SK-N-SH (cell line): ENCODE data around the gene NOP16.

ENCODE experiments used
- MEF2A ChIP-seq: IDR thresholded peaks from 2 replicates; pipeline ENCODE4 v1.4.0; 2012; ENCODE audit warnings: low read depth, borderline replicate concordance
- POLR2AphosphoS5 ChIP-seq: IDR thresholded peaks from 2 replicates; pipeline ENCODE4 v1.6.1; 2012; ENCODE audit warnings: low read depth, low read length
- TEAD4 ChIP-seq: IDR thresholded peaks from 2 replicates; pipeline ENCODE4 v1.4.0; 2012; ENCODE audit warnings: mild to moderate bottlenecking, borderline replicate concordance; ENCODE audit not compliant: insufficient read depth

DNA sequence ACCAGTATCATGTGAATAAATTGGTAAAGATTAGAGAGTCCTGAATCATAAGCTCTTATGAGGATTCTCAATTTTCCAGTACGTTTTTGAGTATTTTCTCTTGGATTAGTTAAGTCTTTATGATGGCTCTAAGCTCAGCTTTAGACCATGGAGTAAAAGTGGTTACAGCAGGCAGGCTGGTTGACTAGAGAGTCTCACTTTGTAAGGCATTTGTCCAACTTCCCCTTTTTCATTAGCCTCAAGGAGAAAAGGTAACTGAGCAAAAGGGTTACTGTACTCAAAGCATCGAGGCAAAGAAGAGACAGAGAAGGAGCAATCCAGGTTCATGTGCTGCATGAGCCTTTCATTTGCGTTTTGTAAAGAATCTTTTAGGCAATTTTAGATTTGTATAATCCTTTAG, 8.5 kb downstream of the NOP16 start:
- TF ChIP-seq POLR2AphosphoS5 (no peak), TEAD4 (no peak), MEF2A (no peak)
